Upper lobe of left lung (tissue), 4 donors: ENCODE data around the gene ZBTB12.

Experiments
- POLR2AphosphoS5 ChIP-seq, 2 donors: sonication (generic); formaldehyde crosslinking; IDR thresholded peaks; one replicate each; pipeline ENCODE4 v1.5.1; 2017; ENCODE audit warnings: antibody characterized with exemption in 2 of 2
- TF ChIP-seq, protein P1 (sequence below), 6 experiments: fragments of 450-650 bp in 4 of 6; fragments of 200-600 bp in 2 of 6; sonication (generic) in 2 of 6; IDR thresholded peaks; one replicate each; pipeline ENCODE4 v1.5.1; 2016 to 2019; ENCODE audit warnings: antibody characterized with exemption in 6 of 6

DNA sequence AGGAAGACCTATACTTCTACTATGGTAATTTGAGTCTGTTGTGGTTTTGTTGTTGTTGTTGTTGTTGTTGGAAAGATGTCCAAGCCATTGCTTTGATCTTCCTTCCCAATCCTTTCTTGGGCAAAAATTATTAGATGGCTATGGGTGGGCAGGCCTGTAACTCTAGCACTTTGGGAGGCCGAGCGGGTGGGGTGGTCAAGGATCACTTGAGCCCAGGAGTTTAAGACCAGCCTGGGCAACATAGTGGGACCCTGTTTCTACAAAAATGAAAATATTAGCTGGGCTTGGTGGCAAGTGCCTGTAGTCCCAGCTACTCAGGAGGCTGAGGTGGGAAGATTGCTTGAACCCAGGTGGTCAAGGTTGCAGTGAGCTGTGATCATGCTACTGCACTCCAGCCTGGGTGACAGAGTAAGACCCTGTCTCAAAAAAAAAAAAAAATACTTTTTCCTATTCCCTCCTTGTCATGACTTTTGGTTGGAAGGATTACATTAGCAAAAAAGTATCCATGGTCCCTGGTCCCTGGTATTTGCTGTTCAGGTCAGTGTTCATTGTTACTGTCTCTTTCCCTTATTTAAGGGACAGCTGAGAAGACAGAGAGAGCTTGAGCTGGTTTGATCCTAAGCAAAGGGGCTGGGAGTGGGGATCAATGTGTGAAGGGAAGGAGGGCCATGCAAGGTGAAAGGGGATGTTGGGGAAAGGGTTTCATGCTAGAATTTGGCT, 51.0 kb downstream of the ZBTB12 start:
- TF ChIP-seq, protein P1, sequence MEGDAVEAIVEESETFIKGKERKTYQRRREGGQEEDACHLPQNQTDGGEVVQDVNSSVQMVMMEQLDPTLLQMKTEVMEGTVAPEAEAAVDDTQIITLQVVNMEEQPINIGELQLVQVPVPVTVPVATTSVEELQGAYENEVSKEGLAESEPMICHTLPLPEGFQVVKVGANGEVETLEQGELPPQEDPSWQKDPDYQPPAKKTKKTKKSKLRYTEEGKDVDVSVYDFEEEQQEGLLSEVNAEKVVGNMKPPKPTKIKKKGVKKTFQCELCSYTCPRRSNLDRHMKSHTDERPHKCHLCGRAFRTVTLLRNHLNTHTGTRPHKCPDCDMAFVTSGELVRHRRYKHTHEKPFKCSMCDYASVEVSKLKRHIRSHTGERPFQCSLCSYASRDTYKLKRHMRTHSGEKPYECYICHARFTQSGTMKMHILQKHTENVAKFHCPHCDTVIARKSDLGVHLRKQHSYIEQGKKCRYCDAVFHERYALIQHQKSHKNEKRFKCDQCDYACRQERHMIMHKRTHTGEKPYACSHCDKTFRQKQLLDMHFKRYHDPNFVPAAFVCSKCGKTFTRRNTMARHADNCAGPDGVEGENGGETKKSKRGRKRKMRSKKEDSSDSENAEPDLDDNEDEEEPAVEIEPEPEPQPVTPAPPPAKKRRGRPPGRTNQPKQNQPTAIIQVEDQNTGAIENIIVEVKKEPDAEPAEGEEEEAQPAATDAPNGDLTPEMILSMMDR (IDR thresholded peaks at IDR 0.05): no peak
- no peak for TF ChIP-seq POLR2AphosphoS5 (IDR thresholded peaks at IDR 0.05)
